ENCODE results near the gene SPCS3. TPM values are rescaled to one million over a fixed set of nuclear protein-coding genes. Genes with fewer than 3 reads are reported as not detected.
"Not testable (repeated sequence)": the region's sequence is repeated elsewhere in the genome, so short reads cannot be mapped to it uniquely, and the experiment has no call there.

SPCS3 gene
- total RNA-seq, 4 donors from 2014 or later: 32.6 to 73.1 (median 57.5) TPM

GRCh38 chr4:176342384-176342783 lies 22.6 kb downstream of the SPCS3 start:
- WGBS, 2 donors (ENCODE audit: low coverage in 1 of 2): 78 to 80% methylated on average over 1 to 3 of the region's 7 CpGs
- Histone ChIP-seq H3K4me1 (peaks cover 0 to 11% (median 0%) of the 10 kb centered on the region in 3 donors), H3K4me3 (no peak overlapping the region), H3K27ac (no peak overlapping the region), H3K9me3 (peaks cover 0 to 21% (median 0%) of the 10 kb centered on the region in 3 donors), H3K36me3 (peaks cover 0 to 7% of the 10 kb centered on the region in 2 donors), H3K27me3 (no peaks in the 10 kb centered on the region)
- TF ChIP-seq POLR2AphosphoS5 (IDR thresholded peaks at IDR 0.05): no peak
- TF ChIP-seq CTCF (IDR thresholded peaks at IDR 0.05): no peak
- no peak for TF ChIP-seq POLR2A (IDR thresholded peaks at IDR 0.05)
- no peak for ATAC-seq

- H3K4me3 ChIP-seq: no peak overlapping the region
- no peak overlapping the region for H3K27ac ChIP-seq
- H3K36me3 ChIP-seq: peaks cover 0 to 7% of the 10 kb centered on the region in 2 donors
- TF ChIP-seq POLR2AphosphoS5 (IDR thresholded peaks at IDR 0.05) (no peak), POLR2A (IDR thresholded peaks at IDR 0.05) (no peak), EP300 (IDR thresholded peaks at IDR 0.05) (no peak), CTCF (IDR thresholded peaks at IDR 0.05) (no peak)
- H3K4me1 ChIP-seq: peaks cover 0 to 11% (median 0%) of the 10 kb centered on the region in 3 donors
- H3K27me3 ChIP-seq: no peaks in the 10 kb centered on the region
- no peak for ATAC-seq
- peaks cover 0 to 21% (median 0%) of the 10 kb centered on the region in 3 donors for H3K9me3 ChIP-seq
- 100% methylated on average over 1 of the region's 2 CpGs; no CpG with 5 or more reads in 1 of the 2 donors for WGBS, 2 donors (ENCODE audit: low coverage in 1 of 2)
Measured at GRCh38 chr4:176343286-176343685, 23.5 kb downstream of the SPCS3 start.

GRCh38 chr4:176345346-176345745 lies 25.6 kb downstream of the SPCS3 start:
- not testable (repeated sequence) for ATAC-seq, H3K4me1 ChIP-seq, H3K27me3 ChIP-seq, H3K27ac ChIP-seq, H3K4me3 ChIP-seq
- Histone ChIP-seq H3K9me3 (peaks cover 0 to 21% (median 0%) of the 10 kb centered on the region in 3 donors), H3K36me3 (peaks cover 0 to 19% of the 10 kb centered on the region in 2 donors)
- 49 to 51% methylated on average over 3 to 7 of the region's 7 CpGs for WGBS, 2 donors (ENCODE audit: low coverage in 1 of 2)

- not testable (repeated sequence) for ATAC-seq, H3K4me3 ChIP-seq, H3K4me1 ChIP-seq, H3K27ac ChIP-seq, H3K27me3 ChIP-seq
- H3K9me3 ChIP-seq: peaks cover 0 to 21% (median 0%) of the 10 kb centered on the region in 3 donors
- H3K36me3 ChIP-seq: peaks cover 0 to 19% of the 10 kb centered on the region in 2 donors
- WGBS, 2 donors (ENCODE audit: low coverage in 1 of 2): 61 to 63% methylated on average over 2 of the region's 2 CpGs
Measured at GRCh38 chr4:176346836-176347235, 27.1 kb downstream of the SPCS3 start.

- Histone ChIP-seq H3K27me3 (no peaks in the 10 kb centered on the region), H3K9me3 (no peaks in the 10 kb centered on the region), H3K36me3 (peaks cover 0 to 12% of the 10 kb centered on the region in 2 donors), H3K4me3 (no peak overlapping the region), H3K27ac (no peak overlapping the region), H3K4me1 (no peaks in the 10 kb centered on the region)
- no peak for ATAC-seq
- WGBS, 2 donors (ENCODE audit: low coverage in 1 of 2): 78 to 100% methylated on average over 1 to 2 of the region's 5 CpGs
- TF ChIP-seq POLR2A (IDR thresholded peaks at IDR 0.05) (no peak), POLR2AphosphoS5 (IDR thresholded peaks at IDR 0.05) (no peak), CTCF (IDR thresholded peaks at IDR 0.05) (no peak), EP300 (IDR thresholded peaks at IDR 0.05) (no peak)
Measured at GRCh38 chr4:176350671-176351070, 30.9 kb downstream of the SPCS3 start.

- H3K27me3 ChIP-seq: no peaks in the 10 kb centered on the region
- TF ChIP-seq CTCF (IDR thresholded peaks at IDR 0.05) (no peak), POLR2A (IDR thresholded peaks at IDR 0.05) (no peak), POLR2AphosphoS5 (IDR thresholded peaks at IDR 0.05) (no peak), EP300 (IDR thresholded peaks at IDR 0.05) (no peak)
- H3K9me3 ChIP-seq: no peaks in the 10 kb centered on the region
- H3K4me1 ChIP-seq: no peaks in the 10 kb centered on the region
- no peak overlapping the region for H3K4me3 ChIP-seq
- no peak overlapping the region for H3K27ac ChIP-seq
- peaks cover 0 to 4% of the 10 kb centered on the region in 2 donors for H3K36me3 ChIP-seq
- no peak for ATAC-seq
- 36 to 38% methylated on average over 1 of the region's 1 CpG for WGBS, 2 donors (ENCODE audit: low coverage in 1 of 2)
Measured at GRCh38 chr4:176354884-176355283, 35.1 kb downstream of the SPCS3 start.
